HG03575 (cell line): ENCODE results near the gene NEK2.
"Not testable (repeated sequence)": the region's sequence is repeated elsewhere in the genome, so short reads cannot be mapped to it uniquely, and the experiment has no call there.

Experiments used
- ATAC-seq: cut with Tn5 transposase; IDR thresholded peaks from one replicate; pipeline ENCODE4 v1.9.1; 2021; ENCODE audit not compliant: unreplicated experiment, insufficient number of reproducible peaks, low FRiP score; ENCODE audit errors: extremely low read depth

The NEK2 gene

DNA sequence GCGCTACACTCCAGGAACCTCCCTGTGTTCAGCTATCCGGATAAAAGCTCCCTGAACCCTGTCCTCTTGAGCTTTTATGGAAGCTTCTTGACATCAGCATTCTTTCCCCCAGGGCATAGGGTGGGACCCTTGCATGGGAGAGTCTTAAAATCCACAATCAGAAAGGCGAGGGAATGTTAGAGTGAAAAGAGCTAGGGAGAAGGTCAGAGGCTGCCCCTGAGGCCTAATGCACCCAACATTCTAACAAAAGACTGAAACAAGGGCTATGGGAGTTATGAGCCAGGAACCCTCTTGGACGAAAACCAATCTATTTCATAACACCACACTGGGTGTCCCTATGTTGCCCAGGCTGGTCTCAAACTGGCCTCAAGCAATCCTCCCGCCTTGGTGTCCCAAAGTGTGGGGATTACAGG lies 36.7 kb downstream of the NEK2 start:
- ATAC-seq: no peak

DNA sequence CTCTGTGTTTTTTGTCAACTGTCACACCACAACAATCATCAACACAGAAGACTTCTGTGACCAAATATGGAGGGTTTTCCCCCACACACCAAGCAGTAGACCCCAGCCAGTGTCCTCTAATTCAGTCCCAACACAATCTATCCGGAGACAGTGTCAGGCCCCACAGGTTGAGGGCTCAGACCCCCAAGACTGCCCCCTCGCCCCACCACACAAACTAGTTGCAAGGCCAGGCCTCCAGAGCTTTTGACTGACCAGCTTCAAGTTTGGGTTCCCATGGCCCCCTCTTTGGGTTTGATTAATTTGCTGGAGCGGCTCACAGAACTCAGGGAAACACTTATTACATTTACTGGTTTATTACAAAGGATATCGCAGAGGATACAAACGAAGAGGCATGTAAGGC lies 37.2 kb downstream of the NEK2 start:
- ATAC-seq: no peak

DNA sequence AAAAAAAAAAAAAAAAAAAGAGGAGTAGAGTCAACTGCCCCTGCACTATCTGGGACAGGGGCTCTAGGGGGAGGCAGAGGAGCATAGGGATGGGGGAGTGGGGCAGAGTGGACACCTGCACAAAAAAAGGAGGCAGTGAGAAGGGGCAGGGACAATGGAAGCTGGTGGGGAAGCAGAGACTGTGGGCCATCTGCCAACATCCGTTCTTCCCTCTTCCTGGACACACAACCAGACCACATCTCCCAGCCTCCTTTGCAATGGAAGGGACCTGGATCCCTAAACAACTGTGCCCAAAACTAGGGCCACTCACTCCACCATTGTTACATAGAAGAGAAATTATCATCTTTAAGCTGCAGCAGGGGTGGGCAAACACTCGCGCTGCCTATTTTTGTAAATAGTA lies 38.4 kb downstream of the NEK2 start:
- no peak for ATAC-seq

GRCh38 chr1:211636575-211637029 lies 38.8 kb downstream of the NEK2 start:
- ATAC-seq: not testable (repeated sequence)

- no peak for ATAC-seq
Measured at GRCh38 chr1:211635597-211636205, 39.7 kb downstream of the NEK2 start.

DNA sequence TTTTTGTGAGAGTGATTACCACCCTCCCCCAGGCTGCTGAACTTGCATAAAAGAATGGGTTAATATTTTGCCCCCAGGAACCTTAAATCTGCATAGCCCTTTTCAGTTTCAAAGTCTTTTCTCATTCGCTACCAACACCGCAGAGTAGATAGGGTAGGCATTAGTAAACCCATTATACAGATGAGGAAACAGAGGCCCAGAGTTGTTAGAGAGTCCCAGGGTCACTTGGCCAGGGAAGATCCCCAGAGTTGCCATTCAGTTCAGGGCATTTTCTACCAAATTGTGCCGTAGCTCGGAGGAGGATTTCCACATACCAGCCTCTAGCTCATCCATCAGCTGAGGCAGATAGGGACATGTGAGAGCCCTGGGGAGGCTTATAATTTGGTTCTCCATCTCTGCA lies 40.5 kb downstream of the NEK2 start:
- no peak for ATAC-seq

DNA sequence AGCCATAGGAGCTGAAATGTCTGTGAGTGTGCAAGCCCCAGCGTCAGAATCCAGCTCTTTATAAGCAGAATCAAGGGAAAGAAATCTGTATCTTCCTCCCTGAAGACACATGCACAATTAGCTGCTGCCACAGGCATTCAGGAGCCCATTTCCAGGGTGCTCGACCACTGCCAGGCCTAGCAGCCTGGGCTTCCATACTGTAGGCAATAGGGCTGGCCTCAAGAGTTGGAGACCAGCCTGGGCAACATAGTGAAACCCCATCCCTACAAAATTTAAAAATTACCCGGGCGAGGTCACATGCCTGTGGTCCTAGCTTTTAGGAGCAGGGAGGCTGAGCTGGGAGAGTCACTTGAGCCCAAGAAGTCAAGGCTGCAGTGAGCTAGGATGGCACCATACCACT lies 41.0 kb downstream of the NEK2 start:
- ATAC-seq: no peak

GRCh38 chr1:211633524-211633846 lies 41.9 kb downstream of the NEK2 start:
- ATAC-seq: no peak

DNA sequence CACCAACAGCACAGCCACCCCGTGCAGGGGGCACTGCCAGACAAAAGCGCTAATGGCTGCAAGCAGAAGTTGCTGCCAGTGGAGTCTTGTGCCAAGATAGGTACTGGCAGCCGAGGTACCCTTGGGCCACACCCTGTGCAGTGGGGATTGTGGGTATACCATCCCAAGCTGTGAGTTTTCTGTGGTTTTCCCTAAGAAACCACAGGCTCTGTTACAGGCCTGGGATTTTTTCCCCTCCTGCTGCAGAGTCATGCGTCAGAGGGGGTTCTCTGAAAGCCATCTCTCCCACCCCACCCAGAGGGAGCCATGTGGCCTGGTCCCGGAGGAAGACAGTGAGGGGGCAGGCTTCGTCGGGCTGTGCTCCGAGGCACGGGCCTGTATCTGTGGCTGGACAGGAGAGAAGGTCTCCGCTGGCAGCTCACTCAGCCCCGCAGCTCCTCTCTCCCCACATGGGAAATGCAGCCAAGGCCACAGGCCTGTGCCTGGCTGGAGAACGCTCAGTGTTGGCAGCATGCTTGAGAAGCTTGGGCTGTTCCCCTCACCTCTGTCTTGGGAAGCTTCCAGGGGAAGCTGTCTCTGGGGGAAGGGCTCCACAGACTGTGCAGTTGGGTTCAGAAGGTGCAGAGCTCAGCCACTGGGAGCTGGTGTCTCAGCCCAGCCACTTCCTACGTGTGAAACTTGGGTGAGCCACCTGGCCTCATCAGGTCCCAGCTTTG lies 42.5 kb downstream of the NEK2 start:
- no peak for ATAC-seq

DNA sequence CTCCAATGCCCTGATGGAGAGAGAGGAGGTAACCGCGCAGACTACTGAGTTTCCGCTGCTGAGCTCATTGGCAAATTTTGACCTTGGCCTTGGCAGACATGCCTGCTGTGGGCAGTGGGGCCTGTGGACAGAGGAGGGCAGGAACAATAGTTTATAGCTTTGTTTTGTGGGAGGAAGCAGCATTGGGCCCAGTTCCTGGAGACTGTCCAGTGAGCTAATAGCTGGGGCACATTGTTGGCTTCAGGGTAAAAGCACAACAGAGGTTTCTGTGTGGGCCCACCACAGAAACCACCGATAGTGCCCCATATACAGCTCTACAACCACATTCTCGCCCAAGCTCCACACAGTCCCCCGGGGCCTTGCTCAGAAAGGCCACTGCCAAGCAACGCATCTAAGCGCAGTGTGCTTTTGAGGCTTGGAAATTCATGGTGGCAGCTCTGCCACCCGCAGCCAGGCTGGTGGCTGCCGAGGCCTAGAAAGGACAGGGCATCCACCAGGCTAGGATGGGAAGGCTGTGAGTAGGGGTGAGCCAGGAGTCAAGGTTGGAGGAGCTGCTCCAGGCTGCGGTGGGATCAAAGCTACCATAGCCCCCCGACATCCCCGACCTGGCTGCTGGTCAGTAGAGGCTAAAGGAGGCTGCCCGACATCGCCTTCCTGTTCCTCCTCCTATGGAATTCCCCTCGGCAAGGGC lies 43.2 kb downstream of the NEK2 start:
- no peak for ATAC-seq

DNA sequence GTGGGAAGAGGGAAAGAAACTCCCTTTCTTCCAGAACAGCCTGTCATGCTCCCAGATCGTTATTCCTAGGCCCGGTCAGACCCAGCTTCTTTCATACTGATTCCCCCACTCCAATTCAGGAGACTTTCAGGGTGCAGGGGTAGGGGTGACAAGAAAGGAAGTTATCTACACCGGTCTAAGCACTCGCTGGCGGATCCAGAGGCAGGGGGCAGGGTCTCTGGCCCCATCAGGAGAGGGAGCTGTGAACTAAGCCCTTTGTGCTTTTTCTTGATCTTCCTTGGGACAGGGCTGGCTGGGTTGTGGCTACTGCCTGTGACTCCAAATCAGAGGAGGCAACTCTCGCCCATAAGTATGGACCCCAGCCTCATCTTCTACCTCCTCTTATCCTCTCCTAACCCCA lies 44.3 kb downstream of the NEK2 start:
- ATAC-seq: no peak

- ATAC-seq: no peak
Measured at GRCh38 chr1:211630236-211631081, 45.0 kb downstream of the NEK2 start.

GRCh38 chr1:211628417-211628816 lies 47.0 kb downstream of the NEK2 start:
- ATAC-seq: no peak

DNA sequence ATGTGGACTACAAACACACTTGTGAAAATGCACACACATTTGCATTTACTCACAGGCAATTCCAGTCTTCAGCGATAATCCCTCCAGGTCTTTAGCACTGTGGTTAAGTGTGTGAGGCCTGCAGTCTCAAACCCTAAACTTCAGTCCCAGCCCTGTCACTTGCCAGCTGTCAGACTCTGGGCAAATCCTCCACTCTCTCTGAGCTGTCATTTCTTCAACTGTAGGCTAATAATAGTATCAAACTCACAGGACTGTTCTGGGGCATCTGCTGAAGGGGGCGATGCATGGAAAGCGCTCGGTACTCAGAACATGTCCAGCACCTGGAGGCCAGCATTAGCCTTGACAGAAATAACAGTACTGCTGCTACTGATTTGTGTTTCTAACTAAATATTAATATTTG lies 48.2 kb downstream of the NEK2 start:
- ATAC-seq: no peak

GRCh38 chr1:211625866-211626265 lies 49.6 kb downstream of the NEK2 start:
- not testable (repeated sequence) for ATAC-seq

GRCh38 chr1:211625040-211625439 lies 50.4 kb downstream of the NEK2 start:
- no peak for ATAC-seq

DNA sequence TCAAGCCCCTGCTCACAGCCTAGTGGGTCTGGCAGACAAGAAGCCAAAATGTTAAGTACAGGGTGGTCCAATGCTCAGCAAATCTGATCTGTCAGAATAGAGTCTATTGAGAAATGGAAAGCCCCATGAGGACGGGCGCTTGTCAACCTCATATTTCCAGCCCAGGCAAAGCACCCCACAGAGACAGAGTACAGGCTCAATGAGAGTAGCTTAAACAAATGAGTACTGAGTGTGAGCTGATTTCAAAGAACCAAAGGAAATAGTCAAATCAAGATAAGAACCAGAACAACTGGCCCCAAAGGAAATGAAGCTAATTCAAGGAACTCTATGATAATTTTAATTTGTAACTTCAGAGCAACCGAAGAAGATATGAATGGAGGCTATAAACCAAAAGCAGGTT lies 51.9 kb downstream of the NEK2 start:
- ATAC-seq: no peak

DNA sequence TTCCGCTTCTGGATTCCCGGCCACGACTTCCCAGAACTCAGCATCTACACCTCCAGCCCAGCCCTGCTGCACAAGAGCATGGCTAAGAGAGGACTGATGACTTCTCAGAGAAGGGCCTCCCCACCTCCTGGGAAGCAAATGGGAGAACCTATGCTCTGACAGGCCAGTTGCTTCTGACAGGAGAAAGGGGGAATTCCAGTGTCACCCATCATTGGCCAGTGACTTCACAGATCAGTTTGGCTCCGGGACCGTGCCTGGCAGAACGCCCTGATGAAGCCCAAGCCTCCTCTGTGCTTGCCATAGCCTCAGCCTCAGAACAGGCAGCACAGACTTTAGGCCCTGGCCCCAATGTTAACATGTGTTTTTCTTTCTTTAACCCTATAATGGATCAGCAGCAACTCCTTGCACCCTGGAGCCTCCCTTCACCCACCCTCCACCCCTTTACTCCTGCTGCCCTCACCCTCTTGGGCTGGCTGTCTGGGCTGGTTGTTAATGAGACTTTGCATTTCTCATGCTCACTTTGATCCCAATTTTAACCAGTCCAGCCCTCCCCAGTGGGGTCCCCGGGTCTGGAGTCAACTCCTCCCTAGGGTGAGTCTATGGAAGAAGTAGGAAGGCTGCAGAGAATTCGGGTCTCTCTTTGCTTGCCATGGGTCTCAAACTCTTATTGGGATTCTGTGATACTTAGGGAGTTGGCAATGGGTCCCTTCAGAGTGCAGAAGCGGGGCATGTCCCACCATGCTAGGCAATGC lies 53.8 kb downstream of the NEK2 start:
- no peak for ATAC-seq

GRCh38 chr1:211620097-211620496 lies 55.3 kb downstream of the NEK2 start:
- no peak for ATAC-seq
